Cardiac muscle cell (in vitro differentiated cells and primary cell): ENCODE measurements around the gene MAD1L1. TPM values are rescaled to one million over a fixed set of nuclear protein-coding genes. Genes with fewer than 3 reads are reported as not detected.
A peak's percentile ranks its signal among the peaks of the same experiment; 100 is the strongest.

Source experiments
- DNase-seq, 2 donors: peaks; one replicate each; pipeline versions ENCODE4 v3.0.0 to v3.0.0-alpha.2; 2010 to 2017; ENCODE audit warnings: low read depth in 1 of 2, low spot score in 1 of 2
- H3K27ac ChIP-seq: fragments of 200-600 bp; sonication (generic); 2 replicates; pipeline ENCODE4 v1.5.1; 2016
- H3K27me3 ChIP-seq: fragments of 200-600 bp; sonication (generic); 2 replicates; pipeline ENCODE4 v1.6.0; 2016; ENCODE audit warnings: control low read depth
- H3K36me3 ChIP-seq: fragments of 200-600 bp; sonication (generic); 2 replicates; pipeline ENCODE4 v1.5.1; 2016; ENCODE audit warnings: control low read depth
- H3K4me1 ChIP-seq: fragments of 200-600 bp; sonication (generic); 2 replicates; pipeline ENCODE4 v1.8.1; 2017; ENCODE audit warnings: low read depth, mild to moderate bottlenecking, mixed run types
- H3K4me3 ChIP-seq: fragments of 200-600 bp; sonication (generic); 2 replicates; pipeline ENCODE4 v1.5.1; 2016; ENCODE audit warnings: mild to moderate bottlenecking
- H3K9me3 ChIP-seq: fragments of 200-600 bp; sonication (generic); 2 replicates; pipeline ENCODE4 v1.5.1; 2017; ENCODE audit warnings: low read depth, mild to moderate bottlenecking, control low read depth
- CTCF ChIP-seq: IDR thresholded peaks from 2 replicates; pipeline ENCODE4 v1.5.1; 2012; ENCODE audit warnings: low read depth, mild to moderate bottlenecking, low read length
- polyA plus RNA-seq: library from polyadenylated mRNA; unstranded; fragments of >200 nt; fragmentation: Nextera tagmentation; extraction: Ambion mirVana; gene quantifications from 2 replicates; pipeline ENCODE4 v1.2.1, GENCODE V29; 2016
- total RNA-seq: library from RNA; depleted of rRNA; stranded (reverse); fragments of >200 nt; gene quantifications from 2 replicates; pipeline ENCODE4 v1.2.3, GENCODE V29; 2016

MAD1L1 gene
- total and polyA plus RNA-seq, 2 experiments from 2014 or later, result 38.3 to 56.2 TPM

GRCh38 chr7:1815051-1815481 lies 417.7 kb downstream of the MAD1L1 start:
- Histone ChIP-seq H3K4me3 (no peak overlapping the region), H3K27ac (no peak overlapping the region), H3K36me3 (no peaks in the 10 kb centered on the region), H3K27me3 (no peaks in the 10 kb centered on the region), H3K9me3 (no peaks in the 10 kb centered on the region), H3K4me1 (peaks cover 17% of the 10 kb centered on the region)
- no peak for DNase-seq
- no peak for TF ChIP-seq CTCF

GRCh38 chr7:1814089-1814811 lies 418.5 kb downstream of the MAD1L1 start:
- Histone ChIP-seq H3K27ac (no peak overlapping the region), H3K36me3 (no peaks in the 10 kb centered on the region), H3K4me1 (peaks cover 17% of the 10 kb centered on the region), H3K4me3 (no peak overlapping the region), H3K27me3 (no peaks in the 10 kb centered on the region), H3K9me3 (no peaks in the 10 kb centered on the region)
- DNase-seq, result no peak
- no peak for TF ChIP-seq CTCF

- H3K4me3 ChIP-seq, result no peak overlapping the region
- TF ChIP-seq CTCF, result no peak
- H3K27me3 ChIP-seq, result no peaks in the 10 kb centered on the region
- H3K9me3 ChIP-seq, result no peaks in the 10 kb centered on the region
- no peak for DNase-seq
- peaks cover 17% of the 10 kb centered on the region for H3K4me1 ChIP-seq
- no peak overlapping the region for H3K27ac ChIP-seq
- no peaks in the 10 kb centered on the region for H3K36me3 ChIP-seq
These were observed 419.2 kb downstream of the MAD1L1 start for GRCh38 chr7:1813394-1814088.

GRCh38 chr7:1812509-1813393 lies 420.0 kb downstream of the MAD1L1 start:
- TF ChIP-seq CTCF, result peak; percentile 29
- Histone ChIP-seq H3K4me3 (no peak overlapping the region), H3K27me3 (no peaks in the 10 kb centered on the region), H3K36me3 (no peaks in the 10 kb centered on the region), H3K27ac (no peak overlapping the region), H3K4me1 (peaks cover 11% of the 10 kb centered on the region), H3K9me3 (no peaks in the 10 kb centered on the region)
- DNase-seq, result peak in 1 of 2 donors; percentile 63

- TF ChIP-seq CTCF, result no peak
- H3K27ac ChIP-seq, result no peak overlapping the region
- H3K4me1 ChIP-seq, result peaks cover 4% of the 10 kb centered on the region
- no peak overlapping the region for H3K4me3 ChIP-seq
- DNase-seq, result no peak
- H3K27me3 ChIP-seq, result no peaks in the 10 kb centered on the region
- H3K9me3 ChIP-seq, result no peaks in the 10 kb centered on the region
- no peaks in the 10 kb centered on the region for H3K36me3 ChIP-seq
These were observed 420.8 kb downstream of the MAD1L1 start for GRCh38 chr7:1811850-1812508.
